Psoas muscle (tissue), 8 donors: ENCODE data around the gene RNF125. TPM values are rescaled to one million over a fixed set of nuclear protein-coding genes. Genes with fewer than 3 reads are reported as not detected.

Experiments
- ATAC-seq, 4 donors: fragments of 200-7000 bp; cut with Tn5 transposase; one replicate each; pipeline ENCODE4 v1.9.1; 2020; ENCODE audit warnings: moderate library complexity in 3 of 4, mild to moderate bottlenecking in 2 of 4
- DNase-seq, 2 donors: peaks; one replicate each; pipeline ENCODE4 v3.0.0-alpha.2; 2020
- H3K27ac ChIP-seq: fragments of 200-600 bp; one replicate; pipeline ENCODE4 v1.8.0; 2022
- H3K27me3 ChIP-seq, 3 donors: fragments of 200-600 bp in 1 of 3; one replicate each; pipeline versions ENCODE4 v1.6.1 to v1.8.0; 2013 to 2022; ENCODE audit warnings: low read length in 2 of 3, mild to moderate bottlenecking in 2 of 3, moderate library complexity in 1 of 3; ENCODE audit not compliant: insufficient read depth in 3 of 3
- H3K36me3 ChIP-seq, 2 donors: fragments of 200-600 bp in 1 of 2; one replicate each; pipeline versions ENCODE4 v1.6.1 to v1.8.0; 2013 to 2022; ENCODE audit warnings: low read depth in 1 of 2, mild to moderate bottlenecking in 1 of 2, moderate library complexity in 1 of 2; ENCODE audit not compliant: insufficient read depth in 1 of 2
- H3K4me1 ChIP-seq: fragments of 200-600 bp; one replicate; pipeline ENCODE4 v1.8.0; 2022
- H3K4me3 ChIP-seq: fragments of 200-600 bp; one replicate; pipeline ENCODE4 v1.8.0; 2022; ENCODE audit warnings: mild to moderate bottlenecking
- H3K9me3 ChIP-seq: fragments of 200-600 bp; one replicate; pipeline ENCODE4 v1.8.0; 2022
- WGBS, 3 donors: extraction: QIAGEN DNeasy Blood & Tissue Kit; methylation state at CpG; one replicate each; pipeline versions ENCODE4 v1.1.6 to v1.1.7; 2013; 5-methylcytosine and 5-hydroxymethylcytosine counted together
- intact Hi-C, 2 donors: fragments of 100-400 bp; cut with DNase I; formaldehyde crosslinking; loops; one replicate each; pipeline versions ENCODE4 v1.11.0 to v1.14.2; 2022
- polyA plus RNA-seq, 3 donors: library from polyadenylated mRNA; stranded (reverse); fragments of 200-250 nt; gene quantifications; one replicate each; pipeline ENCODE4 v1.2.3, GENCODE V29; 2013
- total RNA-seq, 4 donors: library from RNA; stranded (reverse); fragmentation: NEBNext Ultra II Directional in 2 of 4; extraction: Animal tissue kit (Norgen Biotek cat#: 25700) in 2 of 4; gene quantifications; one replicate each; pipeline versions ENCODE4 v1.2.1 to v1.2.4, GENCODE V29; 2021 to 2023
- TF ChIP-seq, protein P1 (sequence below): fragments of 200-600 bp; IDR thresholded peaks from one replicate; pipeline ENCODE4 v1.8.0; 2022; ENCODE audit warnings: antibody characterized with exemption
- donor health status: healthy with polysubstance abuse.
- donor health status: DM: no; HTN: no; CAD: no; lungs with moderate emphysema.
- donor health status: Bipolar disorder and iron deficiency.
- donor health status: healthy.
- donor health status: DM: yes; HTN: yes; CAD: no.
- donor health status: DM: no; HTN: no; CAD: no.
- donor health status: DM: no; HTN: no; CAD: no.
- donor health status: DM: yes; HTN: yes; CAD: no.

Gene RNF125
- total and polyA plus RNA-seq, 7 donors: 1.2 to 4.2 (median 1.8) TPM

DNA sequence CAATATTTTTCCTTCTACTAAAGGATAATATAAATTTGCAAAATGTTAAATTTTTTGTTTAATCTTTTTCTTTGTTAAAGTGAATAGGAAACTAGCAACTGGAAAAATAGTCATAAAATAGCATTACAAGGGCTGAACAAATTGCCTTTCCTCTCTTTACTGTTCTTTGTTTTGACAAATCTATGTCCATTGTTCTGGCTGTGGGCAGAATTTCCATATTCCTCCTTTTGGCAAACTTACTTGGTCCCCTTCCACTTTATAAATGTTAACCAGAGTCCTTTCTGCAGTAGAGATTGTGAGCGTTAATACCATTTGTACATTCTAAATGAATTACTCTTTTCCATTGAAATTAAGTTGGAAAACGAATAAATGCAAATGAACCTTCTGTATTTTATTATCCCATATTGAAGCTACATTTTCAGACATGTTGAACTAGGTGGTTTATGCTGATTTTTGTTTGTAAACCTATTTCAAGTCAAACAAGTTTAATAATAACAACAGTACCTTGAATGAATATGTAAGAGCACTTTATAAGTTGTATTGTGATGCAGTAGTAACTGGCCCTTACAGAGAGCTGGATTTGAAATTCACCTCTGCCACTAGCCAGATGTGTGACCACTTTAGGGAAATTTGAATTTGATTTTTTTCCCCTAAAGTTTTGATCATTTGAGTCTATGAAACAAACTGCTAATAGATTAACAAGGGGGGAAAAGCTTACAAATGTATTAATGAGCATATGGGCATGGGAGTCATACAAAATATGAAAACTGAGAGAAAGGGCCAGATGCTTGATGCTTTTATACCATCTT is 3.3 kb downstream of the RNF125 start:
- H3K4me1 ChIP-seq: no peaks in the 10 kb centered on the region
- no peaks in the 10 kb centered on the region for H3K9me3 ChIP-seq
- H3K4me3 ChIP-seq: no peak overlapping the region
- ATAC-seq (no peak), DNase-seq (no peak)
- H3K27me3 ChIP-seq: no peaks in the 10 kb centered on the region
- intact Hi-C loops: loop anchor here in 1 of 2 donors (2.0 kb wide), 1 partner anchor 63 kb away; no protein-coding TSS in a partner anchor
- WGBS, 3 donors: 55 to 60% (median 60%) methylated on average over 2 of the region's 2 CpGs
- H3K36me3 ChIP-seq: no peaks in the 10 kb centered on the region
- H3K27ac ChIP-seq: no peak overlapping the region
- TF ChIP-seq, protein P1, sequence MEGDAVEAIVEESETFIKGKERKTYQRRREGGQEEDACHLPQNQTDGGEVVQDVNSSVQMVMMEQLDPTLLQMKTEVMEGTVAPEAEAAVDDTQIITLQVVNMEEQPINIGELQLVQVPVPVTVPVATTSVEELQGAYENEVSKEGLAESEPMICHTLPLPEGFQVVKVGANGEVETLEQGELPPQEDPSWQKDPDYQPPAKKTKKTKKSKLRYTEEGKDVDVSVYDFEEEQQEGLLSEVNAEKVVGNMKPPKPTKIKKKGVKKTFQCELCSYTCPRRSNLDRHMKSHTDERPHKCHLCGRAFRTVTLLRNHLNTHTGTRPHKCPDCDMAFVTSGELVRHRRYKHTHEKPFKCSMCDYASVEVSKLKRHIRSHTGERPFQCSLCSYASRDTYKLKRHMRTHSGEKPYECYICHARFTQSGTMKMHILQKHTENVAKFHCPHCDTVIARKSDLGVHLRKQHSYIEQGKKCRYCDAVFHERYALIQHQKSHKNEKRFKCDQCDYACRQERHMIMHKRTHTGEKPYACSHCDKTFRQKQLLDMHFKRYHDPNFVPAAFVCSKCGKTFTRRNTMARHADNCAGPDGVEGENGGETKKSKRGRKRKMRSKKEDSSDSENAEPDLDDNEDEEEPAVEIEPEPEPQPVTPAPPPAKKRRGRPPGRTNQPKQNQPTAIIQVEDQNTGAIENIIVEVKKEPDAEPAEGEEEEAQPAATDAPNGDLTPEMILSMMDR: no peak

DNA sequence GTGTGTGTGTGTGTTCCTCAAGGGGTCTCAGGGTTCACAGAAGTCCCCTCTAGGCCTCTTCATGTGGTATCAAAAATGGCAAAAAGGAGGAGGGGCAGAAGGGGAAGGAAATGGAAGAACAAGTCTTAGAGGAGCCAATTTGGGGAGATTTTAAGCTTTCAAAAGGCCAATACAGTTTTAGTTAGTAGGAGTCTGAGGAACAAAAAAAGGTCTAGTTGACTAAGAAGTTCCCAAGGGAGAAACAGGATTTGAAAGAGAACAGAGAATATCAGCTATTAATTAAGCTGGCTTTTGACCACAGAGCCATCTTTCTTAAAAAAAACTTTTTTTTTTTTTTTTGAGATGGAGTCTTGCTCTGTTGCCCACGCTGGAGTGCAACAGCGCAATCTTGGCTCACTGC is 7.1 kb downstream of the RNF125 start:
- H3K4me1 ChIP-seq: no peaks in the 10 kb centered on the region
- no peaks in the 10 kb centered on the region for H3K9me3 ChIP-seq
- H3K4me3 ChIP-seq: no peak overlapping the region
- intact Hi-C loops: no loop called here
- TF ChIP-seq, protein P1: no peak
- no peaks in the 10 kb centered on the region for H3K36me3 ChIP-seq
- no peak for ATAC-seq
- H3K27ac ChIP-seq: no peak overlapping the region
- 91 to 92% (median 92%) methylated on average over 2 of the region's 2 CpGs for WGBS, 3 donors
- DNase-seq: no peak
- H3K27me3 ChIP-seq: no peaks in the 10 kb centered on the region

DNA sequence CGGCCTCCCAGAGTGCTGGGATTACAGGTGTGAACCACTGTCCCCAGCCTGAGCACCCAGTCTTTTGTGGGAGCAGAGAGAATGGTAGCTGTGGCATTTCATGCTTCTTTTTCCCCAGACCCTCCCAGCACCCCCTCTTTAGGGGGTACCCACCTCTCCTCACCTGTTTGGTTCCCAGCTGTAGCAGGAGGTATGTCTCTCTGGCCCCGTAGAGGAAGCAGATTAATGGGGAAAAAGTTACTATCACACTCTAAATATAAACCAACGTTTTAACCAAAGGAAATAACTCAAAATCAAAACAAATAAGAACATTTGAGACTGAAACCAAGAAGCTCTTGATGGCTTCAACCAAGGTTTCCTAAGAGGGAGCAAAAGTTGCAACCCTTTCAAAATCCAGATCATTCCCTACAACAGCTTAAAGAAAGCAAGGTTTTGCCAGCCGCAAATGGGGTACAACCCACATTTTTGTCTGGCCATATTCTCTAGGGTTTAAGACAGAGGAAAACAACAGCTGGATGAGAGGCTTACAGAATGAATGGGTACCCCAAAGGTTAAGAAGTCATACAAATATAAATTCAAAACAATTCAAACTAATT is 8.0 kb downstream of the RNF125 start:
- TF ChIP-seq, protein P1: no peak
- H3K27ac ChIP-seq: no peak overlapping the region
- ATAC-seq: no peak
- no peaks in the 10 kb centered on the region for H3K4me1 ChIP-seq
- H3K27me3 ChIP-seq: no peaks in the 10 kb centered on the region
- no peaks in the 10 kb centered on the region for H3K36me3 ChIP-seq
- no peak for DNase-seq
- 49 to 65% (median 63%) methylated on average over 4 of the region's 4 CpGs for WGBS, 3 donors
- H3K4me3 ChIP-seq: no peak overlapping the region
- no peaks in the 10 kb centered on the region for H3K9me3 ChIP-seq
- intact Hi-C loops: no loop called here

DNA sequence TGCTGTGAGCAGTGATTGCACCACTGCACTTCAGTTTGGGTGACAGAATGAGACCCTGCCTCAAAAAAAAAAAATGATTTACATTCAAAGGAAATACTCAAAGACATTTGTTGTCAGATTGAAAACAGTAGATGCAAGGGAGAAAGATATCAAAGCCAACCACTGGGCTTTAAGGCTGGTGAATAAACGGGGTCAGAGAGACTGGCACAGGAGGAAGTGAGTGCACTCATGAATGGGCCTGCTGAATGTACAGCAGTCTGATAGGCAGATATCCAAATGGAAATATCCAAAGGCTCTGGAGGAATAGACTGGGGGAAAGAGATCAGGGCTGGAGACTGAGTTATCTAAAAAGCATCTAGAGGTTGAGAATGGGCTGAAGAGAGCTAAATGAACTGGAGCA is 10.9 kb downstream of the RNF125 start:
- H3K36me3 ChIP-seq: no peaks in the 10 kb centered on the region
- TF ChIP-seq, protein P1: no peak
- 41 to 76% (median 63%) methylated on average over 1 of the region's 1 CpG for WGBS, 3 donors
- no peak overlapping the region for H3K4me3 ChIP-seq
- no peak for DNase-seq
- intact Hi-C loops: no loop called here
- no peak overlapping the region for H3K27ac ChIP-seq
- no peaks in the 10 kb centered on the region for H3K4me1 ChIP-seq
- no peak for ATAC-seq
- H3K9me3 ChIP-seq: no peaks in the 10 kb centered on the region
- no peaks in the 10 kb centered on the region for H3K27me3 ChIP-seq
